H9 (cell line): Measurements from ENCODE around the gene NQO1. TPM values are rescaled to one million over a fixed set of nuclear protein-coding genes. Genes with fewer than 3 reads are reported as not detected.

Experiments used
- DNase-seq: peaks from one replicate; pipeline ENCODE4 v3.0.0-alpha.2; 2017
- H2AFZ ChIP-seq: one replicate; pipeline ENCODE4 v1.6.1; 2013; ENCODE audit warnings: mild to moderate bottlenecking, low read length, control low read depth, moderate library complexity
- H2AK5ac ChIP-seq: 2 replicates; pipeline ENCODE4 v1.6.1; 2013; ENCODE audit warnings: low read length, control low read depth, mixed read lengths; ENCODE audit not compliant: insufficient read length
- H2BK120ac ChIP-seq: one replicate; pipeline ENCODE4 v1.6.1; 2013; ENCODE audit warnings: low read depth, mild to moderate bottlenecking, low read length, control low read depth, inconsistent platforms; ENCODE audit not compliant: poor library complexity, severe bottlenecking
- H2BK12ac ChIP-seq: 2 replicates; pipeline ENCODE4 v1.6.1; 2013; ENCODE audit warnings: low read length, control low read depth, mixed read lengths, low read depth; ENCODE audit not compliant: insufficient read length
- H2BK15ac ChIP-seq: 2 replicates; pipeline ENCODE4 v1.6.1; 2013; ENCODE audit warnings: low read depth, low read length, control low read depth
- H2BK20ac ChIP-seq: one replicate; pipeline ENCODE4 v1.6.1; 2013; ENCODE audit warnings: low read depth, mild to moderate bottlenecking, low read length, control low read depth, inconsistent platforms; ENCODE audit not compliant: poor library complexity, severe bottlenecking
- H2BK5ac ChIP-seq: 2 replicates; pipeline ENCODE4 v1.6.1; 2013; ENCODE audit warnings: low read length, control low read depth, mixed read lengths; ENCODE audit not compliant: insufficient read length
- H3K14ac ChIP-seq: 2 replicates; pipeline ENCODE4 v1.6.1; 2013; ENCODE audit warnings: low read length, control low read depth; ENCODE audit not compliant: insufficient read depth
- H3K18ac ChIP-seq: 2 replicates; pipeline ENCODE4 v1.6.1; 2013; ENCODE audit warnings: low read depth, mild to moderate bottlenecking, mixed read lengths, low read length, control low read depth; ENCODE audit not compliant: insufficient read length
- H3K23ac ChIP-seq: 2 replicates; pipeline ENCODE4 v1.6.1; 2013; ENCODE audit warnings: low read length, control low read depth, mixed read lengths, low read depth; ENCODE audit not compliant: insufficient read length
- H3K23me2 ChIP-seq: 2 replicates; pipeline ENCODE4 v1.6.1; 2013; ENCODE audit warnings: low read depth, mild to moderate bottlenecking, mixed read lengths, low read length, control low read depth; ENCODE audit not compliant: insufficient read length, poor library complexity, severe bottlenecking
- H3K27ac ChIP-seq: 2 replicates; pipeline ENCODE4 v1.5.1; 2013; ENCODE audit warnings: low read length, control low read depth, mixed read lengths, low read depth; ENCODE audit not compliant: insufficient read length
- H3K27me3 ChIP-seq: 2 replicates; pipeline ENCODE4 v1.6.1; 2013; ENCODE audit warnings: low read length, control low read depth, inconsistent platforms; ENCODE audit not compliant: insufficient read depth
- H3K4ac ChIP-seq: 2 replicates; pipeline ENCODE4 v1.6.1; 2013; ENCODE audit warnings: low read depth, mild to moderate bottlenecking, control low read depth, inconsistent platforms, low read length, moderate library complexity
- H3K4me1 ChIP-seq: 2 replicates; pipeline ENCODE4 v1.6.1; 2013; ENCODE audit warnings: low read length, control low read depth, inconsistent platforms; ENCODE audit not compliant: insufficient read depth
- H3K4me2 ChIP-seq: 2 replicates; pipeline ENCODE4 v1.6.1; 2013; ENCODE audit warnings: low read length, control low read depth, mixed read lengths; ENCODE audit not compliant: insufficient read length, insufficient read depth
- H3K56ac ChIP-seq: 2 replicates; pipeline ENCODE4 v1.6.1; 2013; ENCODE audit warnings: low read depth, mild to moderate bottlenecking, mixed read lengths, low read length, control low read depth; ENCODE audit not compliant: insufficient read length
- H3K79me1 ChIP-seq: 2 replicates; pipeline ENCODE4 v1.6.1; 2013; ENCODE audit warnings: low read depth, mild to moderate bottlenecking, moderate library complexity, low read length, control low read depth, inconsistent platforms; ENCODE audit not compliant: insufficient read depth, poor library complexity, severe bottlenecking
- H3K79me2 ChIP-seq: 2 replicates; pipeline ENCODE4 v1.6.1; 2013; ENCODE audit warnings: low read length, control low read depth, inconsistent platforms; ENCODE audit not compliant: insufficient read depth
- H3K9ac ChIP-seq: 2 replicates; pipeline ENCODE4 v1.6.1; 2013; ENCODE audit warnings: low read length, control low read depth, mixed read lengths; ENCODE audit not compliant: insufficient read length; ENCODE audit errors: extremely low read depth
- H3K9me3 ChIP-seq: one replicate; pipeline ENCODE4 v1.6.1; 2013; ENCODE audit warnings: low read depth, low read length, inconsistent platforms; ENCODE audit not compliant: control insufficient read depth
- H3T11ph ChIP-seq: one replicate; pipeline ENCODE4 v1.6.1; 2013; ENCODE audit warnings: mild to moderate bottlenecking, low read length, control low read depth, inconsistent platforms
- H4K20me1 ChIP-seq: one replicate; pipeline ENCODE4 v1.6.1; 2013; ENCODE audit not compliant: control insufficient read depth, insufficient read length, insufficient read depth
- H4K5ac ChIP-seq: 2 replicates; pipeline ENCODE4 v1.6.1; 2013; ENCODE audit warnings: low read depth, mild to moderate bottlenecking, mixed read lengths, low read length, control low read depth; ENCODE audit not compliant: insufficient read length
- H4K8ac ChIP-seq: replicated peaks from 2 replicates; pipeline ENCODE4 v1.6.1; 2013; ENCODE audit warnings: low read length, control low read depth, mixed read lengths, low read depth; ENCODE audit not compliant: insufficient read length
- H4K91ac ChIP-seq: 2 replicates; pipeline ENCODE4 v1.6.1; 2013; ENCODE audit warnings: low read depth, mild to moderate bottlenecking, moderate library complexity, mixed read lengths, low read length, control low read depth; ENCODE audit not compliant: insufficient read length
- H3K27ac Mint-ChIP-seq, 3 experiments: 2 replicates in 2 of 3; 3 replicates in 1 of 3; pipeline ENCODE4 v1.8.0; 2020 to 2021; ENCODE audit warnings: mixed read lengths in 3 of 3, mild to moderate bottlenecking in 1 of 3, moderate library complexity in 1 of 3
- H3K27me3 Mint-ChIP-seq: 2 replicates; pipeline ENCODE4 v1.8.0; 2021; ENCODE audit warnings: low read depth, mild to moderate bottlenecking, moderate library complexity, mixed read lengths
- H3K36me3 Mint-ChIP-seq, 3 experiments: 2 replicates in 2 of 3; 3 replicates in 1 of 3; pipeline ENCODE4 v1.8.0; 2020 to 2021; ENCODE audit warnings: low read depth in 3 of 3, mixed read lengths in 3 of 3; ENCODE audit not compliant: insufficient read depth in 1 of 3
- H3K4me1 Mint-ChIP-seq, 2 experiments: 2 replicates each; pipeline ENCODE4 v1.8.0; 2020; ENCODE audit warnings: mixed read lengths in 2 of 2
- H3K4me3 Mint-ChIP-seq, 2 experiments: 2 replicates in 1 of 2; 3 replicates in 1 of 2; pipeline ENCODE4 v1.8.0; 2020 to 2021; ENCODE audit warnings: mild to moderate bottlenecking in 2 of 2, mixed read lengths in 2 of 2, moderate library complexity in 1 of 2
- H3K9me3 Mint-ChIP-seq, 2 experiments: 2 replicates in 1 of 2; 3 replicates in 1 of 2; pipeline ENCODE4 v1.8.0; 2020; ENCODE audit warnings: mild to moderate bottlenecking in 2 of 2, mixed read lengths in 2 of 2, moderate library complexity in 1 of 2
- WGBS: extraction: QIAGEN DNeasy Blood & Tissue Kit; methylation state at CpG from one replicate; pipeline ENCODE4 v1.1.7; 2013; ENCODE audit warnings: missing lambda C conversion rate, low lambda C conversion rate, mixed read lengths; ENCODE audit not compliant: insufficient read length; ENCODE audit errors: extremely low coverage; 5-methylcytosine and 5-hydroxymethylcytosine counted together
- total RNA-seq: library from RNA; stranded (reverse); gene quantifications from 2 replicates; pipeline ENCODE4 v1.2.1, GENCODE V29; 2021
- TF ChIP-seq, protein P1 (sequence below): fragments of 200-600 bp; sonication (generic); conservative IDR thresholded peaks from 3 replicates; pipeline ENCODE4 v1.8.0; 2021; ENCODE audit warnings: antibody characterized with exemption, mild to moderate bottlenecking

Gene NQO1
- total RNA-seq, 1 experiment from 2014 or later = 64.6 TPM

DNA sequence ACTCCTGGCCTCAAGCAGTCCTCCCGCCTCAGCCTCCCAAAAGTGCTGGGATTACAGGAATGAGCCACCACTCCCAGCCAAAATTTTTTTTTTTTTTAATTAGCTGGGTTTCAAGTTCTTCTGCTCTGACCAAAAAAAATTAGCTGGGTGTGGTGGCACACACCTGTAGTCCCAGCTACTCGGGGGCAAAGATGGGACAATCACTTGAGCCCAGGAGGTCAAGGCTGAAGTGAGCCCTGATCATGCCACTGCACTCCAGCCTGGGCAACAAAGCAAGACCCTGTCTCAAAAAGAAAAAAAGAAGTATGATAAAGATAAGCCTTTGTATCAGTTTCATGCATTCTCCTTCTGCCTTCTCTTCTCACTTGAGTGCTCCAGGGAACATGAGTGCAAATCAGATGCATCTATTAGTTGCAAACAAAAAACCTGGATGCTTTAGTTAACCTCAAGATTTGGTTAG lies 1.9 kb downstream of the NQO1 start:
- no peak overlapping the region for H3K4ac ChIP-seq
- no peak overlapping the region for H2AFZ ChIP-seq
- Mint-ChIP-seq H3K4me3 (no peak overlapping the region), H3K9me3 (no peaks in the 10 kb centered on the region; a peak in 1 of 5 replicates), H3K36me3 (peaks cover 0 to 10% (median 5%) of the 10 kb centered on the region in 3 experiments; a peak in 5 of 7 replicates), H3K4me1 (peaks cover 28 to 38% of the 10 kb centered on the region in 2 experiments), H3K27ac (no peak overlapping the region), H3K27me3 (no peaks in the 10 kb centered on the region)
- DNase-seq = no peak
- H3K79me1 ChIP-seq = no peaks in the 10 kb centered on the region
- whole genome bisulfite sequencing = no CpG with 5 or more reads among the region's 2 CpGs
- H3K79me2 ChIP-seq = peaks cover 2% of the 10 kb centered on the region; the same call in 1 of the 2 replicates
- no peak overlapping the region for H3K23ac ChIP-seq
- H2BK15ac ChIP-seq = no peak overlapping the region
- H3K27me3 ChIP-seq = no peaks in the 10 kb centered on the region
- peak overlapping the region; percentile 78 for H3K4me2 ChIP-seq
- no peaks in the 10 kb centered on the region; the same call in 1 of the 2 replicates for H3K4me1 ChIP-seq
- H2BK5ac ChIP-seq = no peak overlapping the region
- H4K20me1 ChIP-seq = no peaks in the 10 kb centered on the region
- H4K5ac ChIP-seq = no peak overlapping the region
- TF ChIP-seq, protein P1, sequence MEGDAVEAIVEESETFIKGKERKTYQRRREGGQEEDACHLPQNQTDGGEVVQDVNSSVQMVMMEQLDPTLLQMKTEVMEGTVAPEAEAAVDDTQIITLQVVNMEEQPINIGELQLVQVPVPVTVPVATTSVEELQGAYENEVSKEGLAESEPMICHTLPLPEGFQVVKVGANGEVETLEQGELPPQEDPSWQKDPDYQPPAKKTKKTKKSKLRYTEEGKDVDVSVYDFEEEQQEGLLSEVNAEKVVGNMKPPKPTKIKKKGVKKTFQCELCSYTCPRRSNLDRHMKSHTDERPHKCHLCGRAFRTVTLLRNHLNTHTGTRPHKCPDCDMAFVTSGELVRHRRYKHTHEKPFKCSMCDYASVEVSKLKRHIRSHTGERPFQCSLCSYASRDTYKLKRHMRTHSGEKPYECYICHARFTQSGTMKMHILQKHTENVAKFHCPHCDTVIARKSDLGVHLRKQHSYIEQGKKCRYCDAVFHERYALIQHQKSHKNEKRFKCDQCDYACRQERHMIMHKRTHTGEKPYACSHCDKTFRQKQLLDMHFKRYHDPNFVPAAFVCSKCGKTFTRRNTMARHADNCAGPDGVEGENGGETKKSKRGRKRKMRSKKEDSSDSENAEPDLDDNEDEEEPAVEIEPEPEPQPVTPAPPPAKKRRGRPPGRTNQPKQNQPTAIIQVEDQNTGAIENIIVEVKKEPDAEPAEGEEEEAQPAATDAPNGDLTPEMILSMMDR = no peak
- H3K27ac ChIP-seq = no peak overlapping the region
- H3T11ph ChIP-seq = no peak overlapping the region
- H3K14ac ChIP-seq = no peak overlapping the region
- no peak overlapping the region for H4K91ac ChIP-seq
- H3K18ac ChIP-seq = no peak overlapping the region
- H2BK120ac ChIP-seq = no peak overlapping the region
- no peak overlapping the region for H3K9ac ChIP-seq
- no peak overlapping the region for H2AK5ac ChIP-seq
- peaks cover 12% of the 10 kb centered on the region for H3K23me2 ChIP-seq
- H4K8ac ChIP-seq = no peak overlapping the region
- no peak overlapping the region for H2BK12ac ChIP-seq
- H2BK20ac ChIP-seq = no peak overlapping the region
- H3K56ac ChIP-seq = no peak overlapping the region
- no peaks in the 10 kb centered on the region for H3K9me3 ChIP-seq
